ENCODE measurements around the gene TMEM178B. TPM values are rescaled to one million over a fixed set of nuclear protein-coding genes. Genes with fewer than 3 reads are reported as not detected.
A peak's percentile ranks its signal among the peaks of the same experiment; 100 is the strongest.

Gene TMEM178B
- total RNA-seq, 2 experiments from 2014 or later, result 1.7 TPM

GRCh38 chr7:141490474-141490873, 416.6 kb downstream of the TMEM178B start:
- Mint-ChIP-seq H3K4me1 (no peaks in the 10 kb centered on the region), H3K9me3 (no peaks in the 10 kb centered on the region), H3K4me3 (no peak overlapping the region), H3K27me3 (peaks cover 10% of the 10 kb centered on the region), H3K36me3 (ENCODE audit: low read depth) (no peaks in the 10 kb centered on the region), H3K27ac (no peak overlapping the region)
- ChIA-PET POLR2A (no interaction called here), CTCF (no interaction called here)
- DNase-seq, result no peak

- DNase-seq, result no peak
- POLR2A ChIA-PET, result no interaction called here
- H3K27ac Mint-ChIP-seq, result no peak overlapping the region
- CTCF ChIA-PET, result no interaction called here
- H3K4me1 Mint-ChIP-seq, result no peaks in the 10 kb centered on the region
- no peaks in the 10 kb centered on the region for H3K9me3 Mint-ChIP-seq
- H3K36me3 Mint-ChIP-seq (ENCODE audit: low read depth), result no peaks in the 10 kb centered on the region
- peaks cover 13% of the 10 kb centered on the region for H3K27me3 Mint-ChIP-seq
- H3K4me3 Mint-ChIP-seq, result no peak overlapping the region
Measured at GRCh38 chr7:141495057-141495456, 421.2 kb downstream of the TMEM178B start.

- Mint-ChIP-seq H3K9me3 (no peaks in the 10 kb centered on the region), H3K36me3 (ENCODE audit: low read depth) (no peaks in the 10 kb centered on the region), H3K4me3 (no peak overlapping the region), H3K27me3 (peaks cover 27% of the 10 kb centered on the region), H3K27ac (no peak overlapping the region), H3K4me1 (no peaks in the 10 kb centered on the region)
- ChIA-PET CTCF (no interaction called here), POLR2A (no interaction called here)
- DNase-seq, result no peak
Measured at GRCh38 chr7:141497391-141497790, 423.5 kb downstream of the TMEM178B start.

GRCh38 chr7:141500608-141501007, 426.7 kb downstream of the TMEM178B start:
- DNase-seq, result no peak
- Mint-ChIP-seq H3K9me3 (no peaks in the 10 kb centered on the region), H3K27ac (no peak overlapping the region), H3K27me3 (peaks cover 25% of the 10 kb centered on the region), H3K36me3 (ENCODE audit: low read depth) (no peaks in the 10 kb centered on the region), H3K4me1 (no peaks in the 10 kb centered on the region), H3K4me3 (no peak overlapping the region)
- ChIA-PET POLR2A (no interaction called here), CTCF (no interaction called here)

- Mint-ChIP-seq H3K27ac (no peak overlapping the region), H3K4me3 (no peak overlapping the region), H3K27me3 (peaks cover 25% of the 10 kb centered on the region), H3K36me3 (ENCODE audit: low read depth) (no peaks in the 10 kb centered on the region), H3K4me1 (no peaks in the 10 kb centered on the region), H3K9me3 (no peaks in the 10 kb centered on the region)
- ChIA-PET CTCF (no interaction called here), POLR2A (no interaction called here)
- no peak for DNase-seq
Measured at GRCh38 chr7:141501451-141501850, 427.6 kb downstream of the TMEM178B start.

GRCh38 chr7:141511316-141511675, 437.4 kb downstream of the TMEM178B start:
- Mint-ChIP-seq H3K4me1 (peaks cover 18% of the 10 kb centered on the region), H3K27me3 (peaks cover 55% of the 10 kb centered on the region), H3K4me3 (no peak overlapping the region), H3K36me3 (ENCODE audit: low read depth) (peaks cover 7% of the 10 kb centered on the region), H3K9me3 (no peaks in the 10 kb centered on the region), H3K27ac (no peak overlapping the region)
- ChIA-PET CTCF (interaction anchor here (0.6 kb wide), 1 partner anchor 1016 kb away, joined by 4 read pairs; no protein-coding TSS in a partner anchor), POLR2A (no interaction called here)
- no peak for DNase-seq

- peaks cover 57% of the 10 kb centered on the region for H3K27me3 Mint-ChIP-seq
- ChIA-PET CTCF (interaction anchor here (0.6 to 1.3 kb wide), 2 partner anchors 22 to 1017 kb away, joined by 3 to 4 read pairs; no protein-coding TSS in a partner anchor), POLR2A (no interaction called here)
- H3K27ac Mint-ChIP-seq, result no peak overlapping the region
- H3K36me3 Mint-ChIP-seq (ENCODE audit: low read depth), result peaks cover 7% of the 10 kb centered on the region
- DNase-seq, result no peak
- H3K4me3 Mint-ChIP-seq, result peak overlapping the region; percentile 53
- peaks cover 18% of the 10 kb centered on the region for H3K4me1 Mint-ChIP-seq
- no peaks in the 10 kb centered on the region for H3K9me3 Mint-ChIP-seq
Measured at GRCh38 chr7:141511676-141512396, 438.0 kb downstream of the TMEM178B start.

- H3K4me1 Mint-ChIP-seq, result peaks cover 18% of the 10 kb centered on the region
- no peak overlapping the region for H3K27ac Mint-ChIP-seq
- peaks cover 57% of the 10 kb centered on the region for H3K27me3 Mint-ChIP-seq
- no peak for DNase-seq
- H3K36me3 Mint-ChIP-seq (ENCODE audit: low read depth), result peaks cover 7% of the 10 kb centered on the region
- ChIA-PET POLR2A (no interaction called here), CTCF (interaction anchor here (1.3 kb wide), 1 partner anchor 21 kb away, joined by 3 read pairs; no protein-coding TSS in a partner anchor)
- no peaks in the 10 kb centered on the region for H3K9me3 Mint-ChIP-seq
- no peak overlapping the region for H3K4me3 Mint-ChIP-seq
Measured at GRCh38 chr7:141512597-141512996, 438.7 kb downstream of the TMEM178B start.

- Mint-ChIP-seq H3K27ac (no peak overlapping the region), H3K4me3 (no peak overlapping the region), H3K4me1 (peaks cover 18% of the 10 kb centered on the region), H3K9me3 (no peaks in the 10 kb centered on the region), H3K27me3 (peaks cover 57% of the 10 kb centered on the region), H3K36me3 (ENCODE audit: low read depth) (peaks cover 7% of the 10 kb centered on the region)
- ChIA-PET POLR2A (no interaction called here), CTCF (no interaction called here)
- DNase-seq, result no peak
Measured at GRCh38 chr7:141513720-141514119, 439.9 kb downstream of the TMEM178B start.

- H3K27ac Mint-ChIP-seq, result no peak overlapping the region
- H3K9me3 Mint-ChIP-seq, result no peaks in the 10 kb centered on the region
- H3K4me3 Mint-ChIP-seq, result no peak overlapping the region
- ChIA-PET POLR2A (no interaction called here), CTCF (no interaction called here)
- H3K4me1 Mint-ChIP-seq, result peaks cover 19% of the 10 kb centered on the region
- peaks cover 42% of the 10 kb centered on the region for H3K27me3 Mint-ChIP-seq
- no peak for DNase-seq
- peaks cover 7% of the 10 kb centered on the region for H3K36me3 Mint-ChIP-seq (ENCODE audit: low read depth)
Measured at GRCh38 chr7:141515941-141516340, 442.1 kb downstream of the TMEM178B start.

GRCh38 chr7:141519623-141520022, 445.8 kb downstream of the TMEM178B start:
- Mint-ChIP-seq H3K4me3 (no peak overlapping the region), H3K4me1 (peaks cover 6% of the 10 kb centered on the region), H3K36me3 (ENCODE audit: low read depth) (no peaks in the 10 kb centered on the region), H3K27me3 (peaks cover 10% of the 10 kb centered on the region), H3K27ac (no peak overlapping the region), H3K9me3 (no peaks in the 10 kb centered on the region)
- DNase-seq, result no peak
- ChIA-PET POLR2A (no interaction called here), CTCF (interaction anchor here (0.8 to 2.2 kb wide), 2 partner anchors 9 to 14 kb away, joined by 5 to 7 read pairs; no protein-coding TSS in a partner anchor)

GRCh38 chr7:141522657-141523342, 448.9 kb downstream of the TMEM178B start:
- H3K27me3 Mint-ChIP-seq, result peaks cover 6% of the 10 kb centered on the region
- H3K4me3 Mint-ChIP-seq, result no peak overlapping the region
- H3K27ac Mint-ChIP-seq, result no peak overlapping the region
- POLR2A ChIA-PET, result no interaction called here
- peaks cover 6% of the 10 kb centered on the region for H3K4me1 Mint-ChIP-seq
- CTCF ChIA-PET, result no interaction called here
- DNase-seq, result no peak
- H3K9me3 Mint-ChIP-seq, result no peaks in the 10 kb centered on the region
- H3K36me3 Mint-ChIP-seq (ENCODE audit: low read depth), result no peaks in the 10 kb centered on the region

GRCh38 chr7:141525973-141526514, 452.2 kb downstream of the TMEM178B start:
- Mint-ChIP-seq H3K36me3 (ENCODE audit: low read depth) (no peaks in the 10 kb centered on the region), H3K27ac (no peak overlapping the region), H3K27me3 (peaks cover 16% of the 10 kb centered on the region), H3K4me3 (no peak overlapping the region), H3K9me3 (no peaks in the 10 kb centered on the region), H3K4me1 (peaks cover 1% of the 10 kb centered on the region)
- no peak for DNase-seq
- ChIA-PET POLR2A (no interaction called here), CTCF (no interaction called here)

- H3K36me3 Mint-ChIP-seq (ENCODE audit: low read depth), result no peaks in the 10 kb centered on the region
- no peak for DNase-seq
- CTCF ChIA-PET, result no interaction called here
- POLR2A ChIA-PET, result no interaction called here
- H3K27ac Mint-ChIP-seq, result no peak overlapping the region
- H3K4me3 Mint-ChIP-seq, result no peak overlapping the region
- H3K9me3 Mint-ChIP-seq, result no peaks in the 10 kb centered on the region
- peaks cover 1% of the 10 kb centered on the region for H3K4me1 Mint-ChIP-seq
- H3K27me3 Mint-ChIP-seq, result peaks cover 19% of the 10 kb centered on the region
Measured at GRCh38 chr7:141527076-141527475, 453.2 kb downstream of the TMEM178B start.
